ENCODE data around the gene GRIN2A. TPM values are rescaled to one million over a fixed set of nuclear protein-coding genes. Genes with fewer than 3 reads are reported as not detected.

The GRIN2A gene
- total and polyA plus RNA-seq, 2 of the 8 experiments (the other 6 are each of a cell fraction or from before 2014, with no cell fraction given) = 0.18 to 1.8 TPM

- no peak for TF ChIP-seq KDM1A (IDR thresholded peaks at IDR 0.05; ENCODE audit: borderline replicate concordance, low read length)
- TF ChIP-seq SIRT6 (IDR thresholded peaks at IDR 0.05; ENCODE audit: low read length) = no peak
Measured at GRCh38 chr16:10110552-10110951, 71.7 kb downstream of the GRIN2A start (continued).
